SJSA1 (cell line): ENCODE data around the gene TK2. TPM values are rescaled to one million over a fixed set of nuclear protein-coding genes. Genes with fewer than 3 reads are reported as not detected.
A peak's percentile ranks its signal among the peaks of the same experiment; 100 is the strongest.

Source experiments
- DNase-seq, 2 experiments: peaks; one replicate each; pipeline ENCODE4 v3.0.0-alpha.2; 2015 to 2020; ENCODE audit warnings: low spot score in 2 of 2, low read depth in 1 of 2
- H3K27ac ChIP-seq: fragments of 250-450 bp; sonication (Bioruptor Pico); 2 replicates; pipeline ENCODE4 v1.5.1; 2020; ENCODE audit warnings: mild to moderate bottlenecking, moderate library complexity
- H3K27me3 ChIP-seq: fragments of 250-450 bp; sonication (Bioruptor Pico); replicated peaks from 2 replicates; pipeline ENCODE4 v1.5.1; 2020; ENCODE audit warnings: mild to moderate bottlenecking, moderate library complexity
- H3K36me3 ChIP-seq: fragments of 250-450 bp; sonication (Bioruptor Pico); 2 replicates; pipeline ENCODE4 v1.5.1; 2020; ENCODE audit warnings: mild to moderate bottlenecking
- H3K4me1 ChIP-seq: fragments of 250-450 bp; sonication (Bioruptor Pico); replicated peaks from 2 replicates; pipeline ENCODE4 v1.6.1; 2021; ENCODE audit warnings: mild to moderate bottlenecking
- H3K4me3 ChIP-seq: fragments of 250-450 bp; sonication (Bioruptor Pico); 2 replicates; pipeline ENCODE4 v1.5.1; 2020; ENCODE audit warnings: mild to moderate bottlenecking
- H3K9me3 ChIP-seq: fragments of 250-450 bp; sonication (Bioruptor Pico); replicated peaks from 2 replicates; pipeline ENCODE4 v1.5.1; 2020; ENCODE audit warnings: mild to moderate bottlenecking
- total RNA-seq: library from RNA; depleted of rRNA; stranded (reverse); fragments of >200 nt; shearing (Covaris generic); gene quantifications from 2 replicates; pipeline ENCODE4 v1.2.3, GENCODE V29; 2014

Gene TK2
- total RNA-seq, 1 experiment from 2014 or later = 28.9 TPM

GRCh38 chr16:66547101-66547989 is 2.6 kb downstream of the TK2 start:
- H3K4me1 ChIP-seq = peaks cover 34% of the 10 kb centered on the region
- H3K4me3 ChIP-seq = no peak overlapping the region
- no peak overlapping the region for H3K27ac ChIP-seq
- no peaks in the 10 kb centered on the region for H3K27me3 ChIP-seq
- H3K36me3 ChIP-seq = peaks cover 9% of the 10 kb centered on the region
- no peaks in the 10 kb centered on the region for H3K9me3 ChIP-seq
- DNase-seq = no peak

GRCh38 chr16:66544016-66544757 is 5.7 kb downstream of the TK2 start:
- Histone ChIP-seq H3K27ac (no peak overlapping the region), H3K36me3 (peaks cover 18% of the 10 kb centered on the region), H3K4me1 (peaks cover 9% of the 10 kb centered on the region), H3K9me3 (no peaks in the 10 kb centered on the region), H3K4me3 (no peak overlapping the region), H3K27me3 (no peaks in the 10 kb centered on the region)
- DNase-seq = no peak

- H3K4me3 ChIP-seq = no peak overlapping the region
- no peak for DNase-seq
- H3K27me3 ChIP-seq = no peaks in the 10 kb centered on the region
- H3K4me1 ChIP-seq = peaks cover 3% of the 10 kb centered on the region
- H3K27ac ChIP-seq = no peak overlapping the region
- H3K9me3 ChIP-seq = no peaks in the 10 kb centered on the region
- H3K36me3 ChIP-seq = peaks cover 24% of the 10 kb centered on the region
Observed at GRCh38 chr16:66543541-66543940, 6.4 kb downstream of the TK2 start.

- H3K4me1 ChIP-seq = no peaks in the 10 kb centered on the region
- H3K4me3 ChIP-seq = no peak overlapping the region
- H3K27ac ChIP-seq = no peak overlapping the region
- no peak for DNase-seq
- H3K27me3 ChIP-seq = no peaks in the 10 kb centered on the region
- no peaks in the 10 kb centered on the region for H3K9me3 ChIP-seq
- H3K36me3 ChIP-seq = peaks cover 34% of the 10 kb centered on the region
Observed at GRCh38 chr16:66542396-66542795, 7.5 kb downstream of the TK2 start.

- no peaks in the 10 kb centered on the region for H3K27me3 ChIP-seq
- DNase-seq = no peak
- H3K9me3 ChIP-seq = no peaks in the 10 kb centered on the region
- H3K4me1 ChIP-seq = no peaks in the 10 kb centered on the region
- no peak overlapping the region for H3K27ac ChIP-seq
- peaks cover 38% of the 10 kb centered on the region for H3K36me3 ChIP-seq
- no peak overlapping the region for H3K4me3 ChIP-seq
Observed at GRCh38 chr16:66541388-66542355, 8.2 kb downstream of the TK2 start.

- no peak for DNase-seq
- Histone ChIP-seq H3K9me3 (no peaks in the 10 kb centered on the region), H3K27ac (no peak overlapping the region), H3K27me3 (no peaks in the 10 kb centered on the region), H3K36me3 (peaks cover 42% of the 10 kb centered on the region), H3K4me3 (no peak overlapping the region), H3K4me1 (no peaks in the 10 kb centered on the region)
Observed at GRCh38 chr16:66539623-66540469, 10.1 kb downstream of the TK2 start.

GRCh38 chr16:66538910-66539309 is 11.0 kb downstream of the TK2 start:
- Histone ChIP-seq H3K27ac (no peak overlapping the region), H3K4me1 (no peaks in the 10 kb centered on the region), H3K27me3 (no peaks in the 10 kb centered on the region), H3K9me3 (no peaks in the 10 kb centered on the region), H3K36me3 (peaks cover 42% of the 10 kb centered on the region), H3K4me3 (no peak overlapping the region)
- no peak for DNase-seq

GRCh38 chr16:66537236-66537635 is 12.7 kb downstream of the TK2 start:
- Histone ChIP-seq H3K27ac (no peak overlapping the region), H3K4me3 (no peak overlapping the region), H3K9me3 (no peaks in the 10 kb centered on the region), H3K36me3 (peaks cover 42% of the 10 kb centered on the region), H3K27me3 (no peaks in the 10 kb centered on the region), H3K4me1 (no peaks in the 10 kb centered on the region)
- no peak for DNase-seq

GRCh38 chr16:66536525-66536924 is 13.4 kb downstream of the TK2 start:
- no peaks in the 10 kb centered on the region for H3K9me3 ChIP-seq
- no peak for DNase-seq
- no peaks in the 10 kb centered on the region for H3K27me3 ChIP-seq
- H3K27ac ChIP-seq = no peak overlapping the region
- peaks cover 41% of the 10 kb centered on the region for H3K36me3 ChIP-seq
- no peaks in the 10 kb centered on the region for H3K4me1 ChIP-seq
- no peak overlapping the region for H3K4me3 ChIP-seq

GRCh38 chr16:66534376-66534799 is 15.5 kb downstream of the TK2 start:
- Histone ChIP-seq H3K36me3 (peaks cover 52% of the 10 kb centered on the region), H3K27me3 (no peaks in the 10 kb centered on the region)
- peak in 1 of 2 experiments; percentile 25 for DNase-seq

GRCh38 chr16:66529475-66529874 is 20.4 kb downstream of the TK2 start:
- peaks cover 59% of the 10 kb centered on the region for H3K36me3 ChIP-seq
- H3K4me3 ChIP-seq = no peak overlapping the region
- peak in 1 of 2 experiments; percentile 27 for DNase-seq
- no peak overlapping the region for H3K27ac ChIP-seq
- no peaks in the 10 kb centered on the region for H3K4me1 ChIP-seq
- H3K27me3 ChIP-seq = no peaks in the 10 kb centered on the region
- H3K9me3 ChIP-seq = no peaks in the 10 kb centered on the region

More at GRCh38 chr16:66534376-66534799, 15.5 kb downstream of the TK2 start:
- Histone ChIP-seq H3K9me3 (no peaks in the 10 kb centered on the region), H3K4me3 (no peak overlapping the region), H3K4me1 (no peaks in the 10 kb centered on the region), H3K27ac (no peak overlapping the region)

GRCh38 chr16:66528294-66528693 is 21.6 kb downstream of the TK2 start:
- Histone ChIP-seq H3K4me1 (no peaks in the 10 kb centered on the region), H3K4me3 (no peak overlapping the region), H3K27ac (no peak overlapping the region), H3K27me3 (no peaks in the 10 kb centered on the region), H3K36me3 (peaks cover 62% of the 10 kb centered on the region), H3K9me3 (no peaks in the 10 kb centered on the region)
- no peak for DNase-seq
